Calu3 (cell line): ENCODE results near the gene UBE2E3. TPM values are rescaled to one million over a fixed set of nuclear protein-coding genes. Genes with fewer than 3 reads are reported as not detected.

Experiments used
- BruUV-seq: library from RNA; stranded (reverse); fragments of 400-500 nt; replicated peaks from 2 replicates; lab custom pipeline; 2021; lab: Mats Ljungman, UMichigan
- CTCF ChIA-PET: fragments of 300-600 bp; sonication (Branson Sonifier 250); formaldehyde crosslinking; loops from one replicate; lab custom pipeline; 2022; ENCODE audit warnings: antibody characterized with exemption; lab: Charles Lee
- DNase-seq: peaks from one replicate; pipeline ENCODE4 v3.0.0; 2022
- H3K27ac Mint-ChIP-seq: one replicate; pipeline ENCODE4 v1.8.0; 2022; ENCODE audit warnings: mixed read lengths; ENCODE audit not compliant: unreplicated experiment
- H3K27me3 Mint-ChIP-seq: one replicate; pipeline ENCODE4 v1.8.0; 2022; ENCODE audit warnings: mixed read lengths; ENCODE audit not compliant: unreplicated experiment
- H3K36me3 Mint-ChIP-seq: one replicate; pipeline ENCODE4 v1.8.0; 2022; ENCODE audit warnings: mild to moderate bottlenecking, moderate library complexity, mixed read lengths; ENCODE audit not compliant: insufficient read depth, unreplicated experiment
- H3K4me1 Mint-ChIP-seq: one replicate; pipeline ENCODE4 v1.8.0; 2022; ENCODE audit warnings: mild to moderate bottlenecking, low read depth, mixed read lengths; ENCODE audit not compliant: unreplicated experiment
- H3K4me3 Mint-ChIP-seq: one replicate; pipeline ENCODE4 v1.8.0; 2022; ENCODE audit warnings: mild to moderate bottlenecking, low read depth, moderate library complexity, mixed read lengths; ENCODE audit not compliant: unreplicated experiment
- H3K9me3 Mint-ChIP-seq: one replicate; pipeline ENCODE4 v1.8.0; 2022; ENCODE audit warnings: low read depth, mixed read lengths; ENCODE audit not compliant: unreplicated experiment
- intact Hi-C: fragments of 100-400 bp; cut with micrococcal nuclease; formaldehyde crosslinking; loops from one replicate; pipeline ENCODE4 v1.10.0; 2022; ENCODE audit not compliant: unreplicated experiment
- total RNA-seq: library from RNA; stranded (reverse); gene quantifications from 2 replicates; pipeline ENCODE4 v1.2.3, GENCODE V29; 2022
- TF ChIP-seq, protein P1 (sequence below): fragments of 200-600 bp; IDR thresholded peaks from one replicate; pipeline ENCODE4 v1.8.0; 2022; ENCODE audit warnings: antibody characterized with exemption; ENCODE audit not compliant: unreplicated experiment

The UBE2E3 gene
- total RNA-seq, 1 experiment from 2014 or later: 64.3 TPM

DNA sequence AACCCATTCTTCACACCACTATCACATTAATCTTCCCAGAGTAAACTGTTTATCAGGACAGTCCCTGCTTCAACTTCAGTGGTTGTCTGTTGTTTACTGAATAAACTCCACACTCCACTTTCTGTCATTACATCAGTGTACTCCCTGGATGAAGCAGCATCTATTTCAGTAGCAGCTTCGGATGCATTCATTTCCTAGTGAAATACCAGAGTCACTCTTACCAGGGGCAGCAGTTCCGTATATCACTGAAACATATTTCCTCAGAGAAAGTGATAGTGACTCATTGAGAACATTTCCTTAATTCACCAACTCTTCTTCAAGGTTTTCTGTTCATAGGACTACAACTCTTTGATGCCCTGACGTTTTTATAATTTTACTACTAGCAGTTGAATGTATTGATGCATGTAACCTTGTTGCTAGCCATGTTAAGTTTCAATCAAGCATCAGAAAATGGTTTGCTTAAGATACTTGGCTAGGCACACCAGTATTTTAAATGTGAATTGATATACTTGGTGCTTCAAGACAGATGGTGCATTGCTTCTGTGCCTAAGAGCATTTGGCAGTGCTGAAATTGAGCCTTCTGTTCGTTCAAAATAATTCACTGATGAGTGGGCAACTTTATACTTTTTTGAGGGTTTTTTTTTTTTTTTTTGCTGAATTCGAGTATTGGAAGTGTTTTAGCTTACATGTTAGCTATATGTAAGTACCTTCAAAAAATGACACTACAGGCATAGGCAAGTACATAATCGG lies 92.3 kb downstream of the UBE2E3 start:
- intact Hi-C loops: loop anchor here (10.0 kb wide), 1 partner anchor 392 kb away; no protein-coding TSS in a partner anchor
- CTCF ChIA-PET: interaction anchor here (0.7 kb wide), 2 partner anchors 464 to 720 kb away, joined by 3 read pairs; no protein-coding TSS in a partner anchor
- Mint-ChIP-seq H3K4me1 (no peaks in the 10 kb centered on the region), H3K27ac (no peak overlapping the region), H3K4me3 (no peak overlapping the region), H3K36me3 (no peaks in the 10 kb centered on the region), H3K9me3 (no peaks in the 10 kb centered on the region), H3K27me3 (no peaks in the 10 kb centered on the region)
- DNase-seq: no peak
- TF ChIP-seq, protein P1, sequence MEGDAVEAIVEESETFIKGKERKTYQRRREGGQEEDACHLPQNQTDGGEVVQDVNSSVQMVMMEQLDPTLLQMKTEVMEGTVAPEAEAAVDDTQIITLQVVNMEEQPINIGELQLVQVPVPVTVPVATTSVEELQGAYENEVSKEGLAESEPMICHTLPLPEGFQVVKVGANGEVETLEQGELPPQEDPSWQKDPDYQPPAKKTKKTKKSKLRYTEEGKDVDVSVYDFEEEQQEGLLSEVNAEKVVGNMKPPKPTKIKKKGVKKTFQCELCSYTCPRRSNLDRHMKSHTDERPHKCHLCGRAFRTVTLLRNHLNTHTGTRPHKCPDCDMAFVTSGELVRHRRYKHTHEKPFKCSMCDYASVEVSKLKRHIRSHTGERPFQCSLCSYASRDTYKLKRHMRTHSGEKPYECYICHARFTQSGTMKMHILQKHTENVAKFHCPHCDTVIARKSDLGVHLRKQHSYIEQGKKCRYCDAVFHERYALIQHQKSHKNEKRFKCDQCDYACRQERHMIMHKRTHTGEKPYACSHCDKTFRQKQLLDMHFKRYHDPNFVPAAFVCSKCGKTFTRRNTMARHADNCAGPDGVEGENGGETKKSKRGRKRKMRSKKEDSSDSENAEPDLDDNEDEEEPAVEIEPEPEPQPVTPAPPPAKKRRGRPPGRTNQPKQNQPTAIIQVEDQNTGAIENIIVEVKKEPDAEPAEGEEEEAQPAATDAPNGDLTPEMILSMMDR: no peak
- no TSS peak for BruUV-seq

DNA sequence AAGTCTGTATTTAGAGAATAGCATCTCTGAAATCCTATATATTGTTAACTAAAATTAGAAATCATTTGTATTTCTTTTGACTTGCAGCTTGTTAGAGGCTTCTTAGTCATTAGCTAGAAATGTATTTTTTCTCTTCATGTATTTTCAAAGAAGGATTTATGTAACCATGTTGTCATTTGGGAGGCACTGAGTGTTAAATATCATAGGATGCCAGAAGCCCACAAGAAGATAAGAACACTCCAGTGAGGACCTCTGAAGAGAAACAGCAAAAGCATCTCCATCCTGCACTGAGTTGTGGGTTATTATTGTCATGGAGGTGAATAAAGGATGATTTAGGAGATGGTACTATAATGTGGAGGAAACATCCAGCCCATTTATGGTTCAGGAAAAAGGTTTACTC lies 93.5 kb downstream of the UBE2E3 start:
- Mint-ChIP-seq H3K4me1 (no peaks in the 10 kb centered on the region), H3K27ac (no peak overlapping the region), H3K4me3 (no peak overlapping the region), H3K27me3 (no peaks in the 10 kb centered on the region), H3K9me3 (no peaks in the 10 kb centered on the region), H3K36me3 (no peaks in the 10 kb centered on the region)
- no peak for DNase-seq
- CTCF ChIA-PET: no interaction called here
- intact Hi-C loops: loop anchor here (10.0 kb wide), 1 partner anchor 391 kb away; no protein-coding TSS in a partner anchor
- BruUV-seq: no TSS peak
- TF ChIP-seq, protein P1: no peak

DNA sequence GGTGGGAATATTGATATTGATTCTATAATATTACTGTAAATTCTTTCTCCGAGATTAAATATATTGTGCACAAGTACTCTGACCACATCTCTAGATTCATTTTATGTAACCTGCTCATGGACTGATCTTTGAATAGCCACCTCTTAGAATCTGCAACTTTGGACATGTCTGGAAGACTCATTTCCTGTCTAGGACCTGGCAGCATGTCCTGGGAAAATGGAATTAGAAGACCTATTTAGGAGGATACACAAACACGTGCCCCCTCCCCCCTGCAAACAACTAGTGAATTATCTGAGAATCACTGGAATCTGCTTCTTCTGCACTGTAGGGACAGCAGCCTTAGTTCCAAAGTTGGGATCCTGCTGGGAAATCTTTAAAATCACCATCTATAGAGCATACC lies 94.1 kb downstream of the UBE2E3 start:
- CTCF ChIA-PET: no interaction called here
- DNase-seq: no peak
- no peaks in the 10 kb centered on the region for H3K9me3 Mint-ChIP-seq
- no peaks in the 10 kb centered on the region for H3K27me3 Mint-ChIP-seq
- intact Hi-C loops: loop anchor here (10.0 kb wide), 1 partner anchor 390 kb away; no protein-coding TSS in a partner anchor
- TF ChIP-seq, protein P1: no peak
- no peak overlapping the region for H3K4me3 Mint-ChIP-seq
- no peaks in the 10 kb centered on the region for H3K4me1 Mint-ChIP-seq
- no TSS peak for BruUV-seq
- H3K36me3 Mint-ChIP-seq: no peaks in the 10 kb centered on the region
- no peak overlapping the region for H3K27ac Mint-ChIP-seq

DNA sequence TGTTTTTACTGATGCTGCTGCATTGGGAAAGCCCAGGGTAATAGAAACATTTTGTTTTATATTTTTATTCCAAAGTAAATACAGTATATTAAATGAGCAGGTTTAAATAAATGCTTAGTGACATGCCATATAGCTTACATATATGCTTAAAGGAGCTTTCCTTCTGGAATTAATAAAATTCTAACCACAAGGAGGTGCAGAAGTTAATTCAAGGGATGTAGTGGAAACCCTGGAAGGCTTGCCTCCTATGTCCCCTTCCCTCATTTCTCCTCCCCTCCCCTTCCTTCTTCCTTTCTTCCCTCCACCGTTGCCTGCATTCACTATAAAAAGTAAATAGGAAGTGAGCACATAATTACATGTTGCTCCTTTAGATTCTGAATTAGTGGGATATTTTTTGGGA lies 96.3 kb downstream of the UBE2E3 start:
- no peaks in the 10 kb centered on the region for H3K4me1 Mint-ChIP-seq
- H3K36me3 Mint-ChIP-seq: no peaks in the 10 kb centered on the region
- intact Hi-C loops: loop anchor here (2.0 to 10.0 kb wide), 2 partner anchors 388 to 638 kb away; no protein-coding TSS in a partner anchor
- CTCF ChIA-PET: no interaction called here
- no peaks in the 10 kb centered on the region for H3K9me3 Mint-ChIP-seq
- no peak for DNase-seq
- no TSS peak for BruUV-seq
- TF ChIP-seq, protein P1: no peak
- no peaks in the 10 kb centered on the region for H3K27me3 Mint-ChIP-seq
- H3K27ac Mint-ChIP-seq: no peak overlapping the region
- no peak overlapping the region for H3K4me3 Mint-ChIP-seq
